HepG2 (cell line): ENCODE measurements around the gene TPBG. TPM values are rescaled to one million over a fixed set of nuclear protein-coding genes. Genes with fewer than 3 reads are reported as not detected.

ENCODE experiments used
- ATAC-seq: fragments of 200-7000 bp; cut with Tn5 transposase; 3 replicates; pipeline ENCODE4 v1.9.1; 2020; ENCODE audit warnings: mild to moderate bottlenecking, moderate library complexity
- BruUV-seq: library from RNA; stranded (reverse); fragments of 400-500 nt; replicated peaks from 2 replicates; lab custom pipeline; 2021; lab: Mats Ljungman, UMichigan
- CTCF ChIA-PET: fragments of 300-600 bp; formaldehyde crosslinking; extraction: SDS; loops from one replicate; lab custom pipeline; 2021; ENCODE audit warnings: low total read pairs, inconsistent platforms, low intra/inter-chr PET ratio; lab: Yijun Ruan, JAX
- POLR2A ChIA-PET: fragments of 350-600 bp; sonication (Branson Sonifier 250); formaldehyde crosslinking; loops from one replicate; lab custom pipeline; 2020; ENCODE audit warnings: antibody characterized with exemption, inconsistent platforms; lab: Yijun Ruan, JAX
- DNase-seq: peaks from one replicate; pipeline ENCODE4 v3.0.0-alpha.2; 2015; ENCODE audit warnings: low spot score
- FAIRE-seq: peaks from 3 replicates; lab custom pipeline; 2011; peaks lifted over from hg19 to GRCh38; lab: Jason Lieb, UNC
- H2AFZ ChIP-seq: one replicate; pipeline ENCODE4 v1.6.1; 2011; ENCODE audit warnings: low read length, inconsistent platforms
- H3K27ac ChIP-seq: fragments of 300-600 bp; 3 replicates; pipeline ENCODE4 v1.8.0; 2011; ENCODE audit warnings: mixed run types, mild to moderate bottlenecking, mixed read lengths, low read length, inconsistent platforms; ENCODE audit not compliant: insufficient read depth; ENCODE audit errors: extremely low read length
- H3K27me3 ChIP-seq, 2 experiments: fragments of 200-600 bp in 1 of 2; 2 replicates in 1 of 2; 3 replicates in 1 of 2; pipeline versions ENCODE4 v1.6.0 to v1.8.0; 2011; ENCODE audit warnings: low read length in 2 of 2, mild to moderate bottlenecking in 2 of 2, moderate library complexity in 2 of 2, inconsistent platforms in 1 of 2; ENCODE audit not compliant: insufficient read depth in 2 of 2, control insufficient read depth in 1 of 2
- H3K36me3 ChIP-seq, 2 experiments: fragments of 200-600 bp in 1 of 2; replicated peaks in 1 of 2; 2 replicates in 1 of 2; 3 replicates in 1 of 2; pipeline versions ENCODE4 v1.5.1 to v1.8.0; 2011; ENCODE audit warnings: low read length in 2 of 2, inconsistent platforms in 1 of 2; ENCODE audit not compliant: insufficient read depth in 2 of 2, control insufficient read depth in 1 of 2
- H3K4me1 ChIP-seq: 2 replicates; pipeline ENCODE4 v1.5.1; 2012; ENCODE audit warnings: low read length, inconsistent platforms; ENCODE audit not compliant: insufficient read depth
- H3K4me2 ChIP-seq: 2 replicates; pipeline ENCODE4 v1.6.0; 2011; ENCODE audit warnings: low read depth, low read length, inconsistent platforms
- H3K4me3 ChIP-seq, 3 experiments: fragments of 200-600 bp in 1 of 3; sonication (generic), shearing (Covaris generic) in 1 of 3; replicated peaks in 1 of 3; 2 replicates each; pipeline ENCODE4 v1.5.1; 2011 to 2016; ENCODE audit warnings: low read length in 3 of 3, inconsistent platforms in 2 of 3, low read depth in 2 of 3, mild to moderate bottlenecking in 2 of 3, control low read depth in 1 of 3, mixed read lengths in 1 of 3; ENCODE audit not compliant: insufficient read depth in 1 of 3
- H3K79me2 ChIP-seq: one replicate; pipeline ENCODE4 v1.6.1; 2011; ENCODE audit warnings: low read length, inconsistent platforms; ENCODE audit not compliant: insufficient read depth
- H3K9ac ChIP-seq: 2 replicates; pipeline ENCODE4 v1.6.0; 2011; ENCODE audit warnings: mild to moderate bottlenecking, low read depth, low read length, inconsistent platforms; ENCODE audit not compliant: insufficient read depth
- H3K9me3 ChIP-seq: 2 replicates; pipeline ENCODE4 v1.5.1; 2012; ENCODE audit warnings: mild to moderate bottlenecking, low read length
- H4K20me1 ChIP-seq: 2 replicates; pipeline ENCODE4 v1.6.0; 2011; ENCODE audit warnings: inconsistent platforms, mild to moderate bottlenecking, low read length, moderate library complexity; ENCODE audit not compliant: insufficient read depth
- CBX1 ChIP-seq: IDR thresholded peaks from one replicate; pipeline ENCODE4 v1.6.1; 2016; ENCODE audit warnings: antibody characterized with exemption, low read depth
- HDAC2 ChIP-seq: sonication (generic); formaldehyde crosslinking; IDR thresholded peaks from 2 replicates; pipeline ENCODE4 v1.4.0; 2020; ENCODE audit warnings: missing genetic modification reagents
- SRSF4 ChIP-seq: fragments of 200-400 bp; formaldehyde crosslinking; IDR thresholded peaks from one replicate; pipeline ENCODE4 v1.6.1; 2018; ENCODE audit warnings: mild to moderate bottlenecking, low read depth, low read length, moderate library complexity; ENCODE audit not compliant: poor library complexity, severe bottlenecking
- U2AF1 ChIP-seq: fragments of 200-400 bp; formaldehyde crosslinking; optimal IDR thresholded peaks from 2 replicates; pipeline ENCODE3; 2017; ENCODE audit warnings: mild to moderate bottlenecking, low read depth, low read length
- ZFP36L2 ChIP-seq: sonication (generic); formaldehyde crosslinking; IDR thresholded peaks from 2 replicates; pipeline ENCODE4 v1.4.0; 2020; ENCODE audit warnings: missing genetic modification reagents
- ZFP62 ChIP-seq: sonication (generic); formaldehyde crosslinking; IDR thresholded peaks from 2 replicates; pipeline ENCODE4 v1.4.0; 2020; ENCODE audit warnings: missing genetic modification reagents
- ZNF180 ChIP-seq: sonication (generic); formaldehyde crosslinking; IDR thresholded peaks from 2 replicates; pipeline ENCODE4 v1.4.0; 2020; ENCODE audit warnings: low read depth, missing genetic modification reagents, borderline replicate concordance
- ZNF256 ChIP-seq: sonication (generic); formaldehyde crosslinking; conservative IDR thresholded peaks from 2 replicates; pipeline ENCODE4 v1.4.0; 2020; ENCODE audit warnings: missing genetic modification reagents
- ZNF572 ChIP-seq: sonication (generic); formaldehyde crosslinking; IDR thresholded peaks from 2 replicates; pipeline ENCODE4 v1.5.1; 2020; ENCODE audit warnings: mild to moderate bottlenecking, missing genetic modification reagents
- WGBS: methylation state at CpG from one replicate; pipeline ENCODE4 v1.1.6; 2017; ENCODE audit warnings: low lambda C conversion rate; 5-methylcytosine and 5-hydroxymethylcytosine counted together
- in situ Hi-C: cut with HindIII; loops from 2 replicates; pipeline ENCODE4 v1.10.0; 2017; ENCODE audit warnings: low pct_unique_long_range_greater_than_20kb; ENCODE audit not compliant: extremely low pct_ligation_motif_present
- intact Hi-C: fragments of 100-400 bp; cut with micrococcal nuclease; formaldehyde crosslinking; loops from one replicate; pipeline ENCODE4 v1.10.0; 2022; ENCODE audit not compliant: unreplicated experiment
- polyA plus RNA-seq, 8 experiments: library from polyadenylated mRNA; depleted of rRNA in 3 of 8; stranded (reverse) in 7 of 8; unstranded in 1 of 8; fragments of >200 nt; fragmentation: Illumina TruSeq in 4 of 8; extraction: Trizol in 4 of 8; gene quantifications; 2 replicates each; pipeline versions ENCODE4 v1.2.1 to v1.2.3, GENCODE V29; 2011 to 2016; ENCODE audit warnings: low read depth in 4 of 8, missing spikeins in 1 of 8, mixed read lengths in 1 of 8; ENCODE audit not compliant: insufficient read depth in 1 of 8
- total RNA-seq, 5 experiments: library from RNA; depleted of rRNA; stranded (reverse); fragments of >200 nt; fragmentation: Illumina TruSeq; extraction: Trizol; gene quantifications; 2 replicates each; pipeline ENCODE4 v1.2.3, GENCODE V29; 2016; ENCODE audit warnings: low read depth in 1 of 5
- TF ChIP-seq, protein P1 (sequence below): sonication (generic); formaldehyde crosslinking; IDR thresholded peaks from 2 replicates; pipeline ENCODE4 v1.4.0; 2020; ENCODE audit warnings: missing genetic modification reagents

The TPBG gene
- total and polyA plus RNA-seq, 2 of the 13 experiments (the other 11 are each of a cell fraction or from before 2014, with no cell fraction given), result 0.73 to 0.75 TPM

GRCh38 chr6:82385546-82385945 lies 21.9 kb downstream of the TPBG start:
- Histone ChIP-seq H4K20me1 (no peaks in the 10 kb centered on the region), H3K9ac (no peak overlapping the region), H3K9me3 (no peaks in the 10 kb centered on the region), H3K4me3 (no peak overlapping the region), H2AFZ (no peak overlapping the region), H3K4me2 (no peak overlapping the region), H3K79me2 (no peaks in the 10 kb centered on the region), H3K36me3 (no peaks in the 10 kb centered on the region), H3K4me1 (no peaks in the 10 kb centered on the region), H3K27me3 (no peaks in the 10 kb centered on the region), H3K27ac (no peak overlapping the region)
- in situ Hi-C loops, result no loop called here
- FAIRE-seq (no peak), DNase-seq (no peak), ATAC-seq (no peak)
- ChIA-PET CTCF (no interaction called here), POLR2A (no interaction called here)
- no TSS peak for BruUV-seq
- no peak for TF ChIP-seq HDAC2 (CRISPR knock-in tag)
- TF ChIP-seq ZNF180, result no peak
- no peak for TF ChIP-seq ZNF256
- no peak for TF ChIP-seq SRSF4
- TF ChIP-seq ZFP62 (CRISPR knock-in tag), result no peak
- TF ChIP-seq, protein P1, sequence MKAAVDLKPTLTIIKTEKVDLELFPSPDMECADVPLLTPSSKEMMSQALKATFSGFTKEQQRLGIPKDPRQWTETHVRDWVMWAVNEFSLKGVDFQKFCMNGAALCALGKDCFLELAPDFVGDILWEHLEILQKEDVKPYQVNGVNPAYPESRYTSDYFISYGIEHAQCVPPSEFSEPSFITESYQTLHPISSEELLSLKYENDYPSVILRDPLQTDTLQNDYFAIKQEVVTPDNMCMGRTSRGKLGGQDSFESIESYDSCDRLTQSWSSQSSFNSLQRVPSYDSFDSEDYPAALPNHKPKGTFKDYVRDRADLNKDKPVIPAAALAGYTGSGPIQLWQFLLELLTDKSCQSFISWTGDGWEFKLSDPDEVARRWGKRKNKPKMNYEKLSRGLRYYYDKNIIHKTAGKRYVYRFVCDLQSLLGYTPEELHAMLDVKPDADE (CRISPR knock-in tag), result no peak
- TF ChIP-seq CBX1, result no peak
- TF ChIP-seq U2AF1, result no peak
- TF ChIP-seq ZFP36L2 (CRISPR knock-in tag), result no peak
- no peak for TF ChIP-seq ZNF572 (CRISPR knock-in tag)
- intact Hi-C loops, result no loop called here
- 0% methylated on average over 2 of the region's 2 CpGs for WGBS
